HepG2 (cell line): Measurements from ENCODE around the gene SYP. TPM values are rescaled to one million over a fixed set of nuclear protein-coding genes. Genes with fewer than 3 reads are reported as not detected.

Experiments
- ATAC-seq: fragments of 200-7000 bp; cut with Tn5 transposase; 3 replicates; pipeline ENCODE4 v1.9.1; 2020; ENCODE audit warnings: mild to moderate bottlenecking, moderate library complexity
- BruUV-seq: library from RNA; stranded (reverse); fragments of 400-500 nt; replicated peaks from 2 replicates; lab custom pipeline; 2021; lab: Mats Ljungman, UMichigan
- CTCF ChIA-PET: fragments of 300-600 bp; formaldehyde crosslinking; extraction: SDS; loops from one replicate; lab custom pipeline; 2021; ENCODE audit warnings: low total read pairs, inconsistent platforms, low intra/inter-chr PET ratio; lab: Yijun Ruan, JAX
- POLR2A ChIA-PET: fragments of 350-600 bp; sonication (Branson Sonifier 250); formaldehyde crosslinking; loops from one replicate; lab custom pipeline; 2020; ENCODE audit warnings: antibody characterized with exemption, inconsistent platforms; lab: Yijun Ruan, JAX
- DNase-seq: peaks from one replicate; pipeline ENCODE4 v3.0.0-alpha.2; 2015; ENCODE audit warnings: low spot score
- FAIRE-seq: peaks from 3 replicates; lab custom pipeline; 2011; peaks lifted over from hg19 to GRCh38; lab: Jason Lieb, UNC
- H2AFZ ChIP-seq: one replicate; pipeline ENCODE4 v1.6.1; 2011; ENCODE audit warnings: low read length, inconsistent platforms
- H3K27ac ChIP-seq: fragments of 300-600 bp; 3 replicates; pipeline ENCODE4 v1.8.0; 2011; ENCODE audit warnings: mixed run types, mild to moderate bottlenecking, mixed read lengths, low read length, inconsistent platforms; ENCODE audit not compliant: insufficient read depth; ENCODE audit errors: extremely low read length
- H3K27me3 ChIP-seq, 2 experiments: fragments of 200-600 bp in 1 of 2; 2 replicates in 1 of 2; 3 replicates in 1 of 2; pipeline versions ENCODE4 v1.6.0 to v1.8.0; 2011; ENCODE audit warnings: low read length in 2 of 2, mild to moderate bottlenecking in 2 of 2, moderate library complexity in 2 of 2, inconsistent platforms in 1 of 2; ENCODE audit not compliant: insufficient read depth in 2 of 2, control insufficient read depth in 1 of 2
- H3K36me3 ChIP-seq, 2 experiments: fragments of 200-600 bp in 1 of 2; replicated peaks in 1 of 2; 2 replicates in 1 of 2; 3 replicates in 1 of 2; pipeline versions ENCODE4 v1.5.1 to v1.8.0; 2011; ENCODE audit warnings: low read length in 2 of 2, inconsistent platforms in 1 of 2; ENCODE audit not compliant: insufficient read depth in 2 of 2, control insufficient read depth in 1 of 2
- H3K4me1 ChIP-seq: 2 replicates; pipeline ENCODE4 v1.5.1; 2012; ENCODE audit warnings: low read length, inconsistent platforms; ENCODE audit not compliant: insufficient read depth
- H3K4me2 ChIP-seq: 2 replicates; pipeline ENCODE4 v1.6.0; 2011; ENCODE audit warnings: low read depth, low read length, inconsistent platforms
- H3K4me3 ChIP-seq, 3 experiments: fragments of 200-600 bp in 1 of 3; sonication (generic), shearing (Covaris generic) in 1 of 3; replicated peaks in 1 of 3; 2 replicates each; pipeline ENCODE4 v1.5.1; 2011 to 2016; ENCODE audit warnings: low read length in 3 of 3, inconsistent platforms in 2 of 3, low read depth in 2 of 3, mild to moderate bottlenecking in 2 of 3, control low read depth in 1 of 3, mixed read lengths in 1 of 3; ENCODE audit not compliant: insufficient read depth in 1 of 3
- H3K79me2 ChIP-seq: one replicate; pipeline ENCODE4 v1.6.1; 2011; ENCODE audit warnings: low read length, inconsistent platforms; ENCODE audit not compliant: insufficient read depth
- H3K9ac ChIP-seq: 2 replicates; pipeline ENCODE4 v1.6.0; 2011; ENCODE audit warnings: mild to moderate bottlenecking, low read depth, low read length, inconsistent platforms; ENCODE audit not compliant: insufficient read depth
- H3K9me3 ChIP-seq: 2 replicates; pipeline ENCODE4 v1.5.1; 2012; ENCODE audit warnings: mild to moderate bottlenecking, low read length
- H4K20me1 ChIP-seq: 2 replicates; pipeline ENCODE4 v1.6.0; 2011; ENCODE audit warnings: inconsistent platforms, mild to moderate bottlenecking, low read length, moderate library complexity; ENCODE audit not compliant: insufficient read depth
- ARHGAP35 ChIP-seq: sonication (generic); formaldehyde crosslinking; IDR thresholded peaks from 2 replicates; pipeline ENCODE4 v1.9.0; 2022; ENCODE audit warnings: mild to moderate bottlenecking, inconsistent platforms, moderate library complexity, missing genetic modification reagents, borderline replicate concordance
- ARNT2 ChIP-seq: sonication (generic); formaldehyde crosslinking; IDR thresholded peaks from 2 replicates; pipeline ENCODE4 v1.8.0; 2022; ENCODE audit warnings: mild to moderate bottlenecking, low read depth, missing genetic modification reagents, moderate library complexity
- ARNTL ChIP-seq: sonication (generic); formaldehyde crosslinking; IDR thresholded peaks from 2 replicates; pipeline ENCODE4 v1.4.0; 2020; ENCODE audit warnings: mild to moderate bottlenecking, missing genetic modification reagents
- CTCF ChIP-seq: sonication (generic); formaldehyde crosslinking; IDR thresholded peaks from 2 replicates; pipeline ENCODE4 v1.5.0; 2020; ENCODE audit warnings: mild to moderate bottlenecking, missing genetic modification reagents, moderate library complexity
- MAFF ChIP-seq: IDR thresholded peaks from 2 replicates; pipeline ENCODE4 v1.6.1; 2011; ENCODE audit warnings: low read depth, low read length, improper control_type of control experiment
- MIXL1 ChIP-seq: IDR thresholded peaks from 2 replicates; pipeline ENCODE4 v1.6.1; 2016
- PITX1 ChIP-seq: sonication (generic); formaldehyde crosslinking; IDR thresholded peaks from 2 replicates; pipeline ENCODE4 v1.5.1; 2020; ENCODE audit warnings: mild to moderate bottlenecking, missing genetic modification reagents
- SNAPC5 ChIP-seq: sonication (generic); formaldehyde crosslinking; IDR thresholded peaks from 2 replicates; pipeline ENCODE4 v1.8.1; 2023; ENCODE audit warnings: mild to moderate bottlenecking, missing genetic modification reagents, borderline replicate concordance
- ZMYM2 ChIP-seq: sonication (generic); formaldehyde crosslinking; IDR thresholded peaks from 2 replicates; pipeline ENCODE4 v1.8.0; 2022; ENCODE audit warnings: mild to moderate bottlenecking, missing genetic modification reagents
- ZNF121 ChIP-seq: sonication (generic); formaldehyde crosslinking; IDR thresholded peaks from 2 replicates; pipeline ENCODE4 v1.5.0; 2020; ENCODE audit warnings: mild to moderate bottlenecking, missing genetic modification reagents
- ZNF543 ChIP-seq: sonication (generic); formaldehyde crosslinking; IDR thresholded peaks from 2 replicates; pipeline ENCODE4 v1.4.0; 2020; ENCODE audit warnings: mild to moderate bottlenecking, missing genetic modification reagents
- ZNF784 ChIP-seq: sonication (generic); formaldehyde crosslinking; IDR thresholded peaks from 2 replicates; pipeline ENCODE4 v1.5.1; 2020; ENCODE audit warnings: missing genetic modification reagents, mild to moderate bottlenecking, borderline replicate concordance
- WGBS: methylation state at CpG from one replicate; pipeline ENCODE4 v1.1.6; 2017; ENCODE audit warnings: low lambda C conversion rate; 5-methylcytosine and 5-hydroxymethylcytosine counted together
- in situ Hi-C: cut with HindIII; loops from 2 replicates; pipeline ENCODE4 v1.10.0; 2017; ENCODE audit warnings: low pct_unique_long_range_greater_than_20kb; ENCODE audit not compliant: extremely low pct_ligation_motif_present
- intact Hi-C: fragments of 100-400 bp; cut with micrococcal nuclease; formaldehyde crosslinking; loops from one replicate; pipeline ENCODE4 v1.10.0; 2022; ENCODE audit not compliant: unreplicated experiment
- polyA plus RNA-seq, 8 experiments: library from polyadenylated mRNA; depleted of rRNA in 3 of 8; stranded (reverse) in 7 of 8; unstranded in 1 of 8; fragments of >200 nt; fragmentation: Illumina TruSeq in 4 of 8; extraction: Trizol in 4 of 8; gene quantifications; 2 replicates each; pipeline versions ENCODE4 v1.2.1 to v1.2.3, GENCODE V29; 2011 to 2016; ENCODE audit warnings: low read depth in 4 of 8, missing spikeins in 1 of 8, mixed read lengths in 1 of 8; ENCODE audit not compliant: insufficient read depth in 1 of 8
- total RNA-seq, 5 experiments: library from RNA; depleted of rRNA; stranded (reverse); fragments of >200 nt; fragmentation: Illumina TruSeq; extraction: Trizol; gene quantifications; 2 replicates each; pipeline ENCODE4 v1.2.3, GENCODE V29; 2016; ENCODE audit warnings: low read depth in 1 of 5

Gene SYP
- total and polyA plus RNA-seq, 2 of the 13 experiments (the other 11 are each of a cell fraction or from before 2014, with no cell fraction given), result 2.0 to 2.5 TPM

- Histone ChIP-seq H3K79me2 (no peaks in the 10 kb centered on the region), H3K4me2 (no peak overlapping the region), H3K27me3 (no peaks in the 10 kb centered on the region), H3K36me3 (no peaks in the 10 kb centered on the region), H3K27ac (no peak overlapping the region), H4K20me1 (no peaks in the 10 kb centered on the region), H3K4me3 (no peak overlapping the region), H2AFZ (no peak overlapping the region), H3K4me1 (no peaks in the 10 kb centered on the region), H3K9me3 (no peaks in the 10 kb centered on the region), H3K9ac (no peak overlapping the region)
- in situ Hi-C loops (no loop called here), intact Hi-C loops (no loop called here)
- no TSS peak for BruUV-seq
- no peak for FAIRE-seq
- no peak for ATAC-seq
- TF ChIP-seq CTCF (CRISPR knock-in tag), result no peak
- TF ChIP-seq ZNF121, result 0 out of 2 replicates have a peak, but pooled peaks have one; percentile 36
- no peak for DNase-seq
- ChIA-PET CTCF (no interaction called here), POLR2A (no interaction called here)
These were observed 20.1 kb upstream of the SYP start for GRCh38 chrX:49220100-49220499.

GRCh38 chrX:49214996-49215526 lies 15.1 kb upstream of the SYP start:
- POLR2A ChIA-PET, result no interaction called here
- BruUV-seq, result no TSS peak
- intact Hi-C loops, result no loop called here

More at GRCh38 chrX:49214996-49215526, 15.1 kb upstream of the SYP start:
- H3K4me1 ChIP-seq, result no peaks in the 10 kb centered on the region
- H3K79me2 ChIP-seq, result no peaks in the 10 kb centered on the region
- no peak overlapping the region for H3K9ac ChIP-seq
- no peak overlapping the region for H3K4me3 ChIP-seq
- H3K27me3 ChIP-seq, result no peaks in the 10 kb centered on the region
- no peaks in the 10 kb centered on the region for H4K20me1 ChIP-seq
- CTCF ChIA-PET, result no interaction called here
- no peaks in the 10 kb centered on the region for H3K36me3 ChIP-seq
- no peak overlapping the region for H3K27ac ChIP-seq
- no peak for TF ChIP-seq ARHGAP35
- TF ChIP-seq SNAPC5 (CRISPR knock-in tag), result no peak
- no peak for TF ChIP-seq ARNTL (CRISPR knock-in tag)
- TF ChIP-seq ZMYM2 (CRISPR knock-in tag), result no peak
- TF ChIP-seq PITX1 (CRISPR knock-in tag), result no peak
- no peak for TF ChIP-seq ZNF784
- TF ChIP-seq MAFF, result no peak
- no peak for TF ChIP-seq ZNF543 (CRISPR knock-in tag)
- no peak for TF ChIP-seq MIXL1 (CRISPR knock-in tag)
- TF ChIP-seq ARNT2 (CRISPR knock-in tag), result no peak
- TF ChIP-seq, all 625 proteins: peak for 0
- Histone ChIP-seq H3K9me3 (no peaks in the 10 kb centered on the region), H3K4me2 (no peak overlapping the region), H2AFZ (no peak overlapping the region)
- in situ Hi-C loops, result no loop called here
- DNase-seq (no peak), FAIRE-seq (no peak), ATAC-seq (no peak)
- WGBS, result 20% methylated on average over 7 of the region's 14 CpGs
